ENCODE results near the gene DDX25. TPM values are rescaled to one million over a fixed set of nuclear protein-coding genes. Genes with fewer than 3 reads are reported as not detected.

The DDX25 gene
- total RNA-seq, 1 experiment from 2014 or later, result not detected

GRCh38 chr11:125931116-125931515 is 26.8 kb downstream of the DDX25 start:
- Histone ChIP-seq H3K9me3 (ENCODE audit: low read length) (no peaks in the 10 kb centered on the region), H3K4me3 (ENCODE audit: low read length) (no peak overlapping the region), H3K9me2 (replicated peaks; ENCODE audit: low read length) (no peaks in the 10 kb centered on the region), H3K27ac (ENCODE audit: low read length) (no peak overlapping the region), H3K4me2 (ENCODE audit: low read length) (no peak overlapping the region), H3K36me3 (ENCODE audit: low read depth, low read length) (no peaks in the 10 kb centered on the region), H4K20me1 (ENCODE audit: low read length) (no peaks in the 10 kb centered on the region), H3K4me1 (ENCODE audit: insufficient read depth, low read length) (no peaks in the 10 kb centered on the region), H3K79me2 (ENCODE audit: low read length) (no peaks in the 10 kb centered on the region), H3K9ac (ENCODE audit: low read length) (no peak overlapping the region), H3F3A (ENCODE audit: low read length, unreplicated experiment) (no peaks in the 10 kb centered on the region), H3K27me3 (ENCODE audit: low read length) (0 out of 2 replicates have a peak, but pooled peaks cover 3% of the 10 kb centered on the region), H2AFZ (ENCODE audit: low read length) (no peak overlapping the region)
- DNase-seq (no peak), ATAC-seq (no peak; the same call in 1 of the 2 replicates)
- intact Hi-C loops (cut with micrococcal nuclease), result no loop called here
- CTCF ChIA-PET, result no interaction called here
- TF ChIP-seq EZH2 (IDR thresholded peaks at IDR 0.05; ENCODE audit: low read length, unreplicated experiment) (no peak), CTCF (conservative IDR thresholded peaks at IDR 0.05; ENCODE audit: low read depth, low read length) (no peak), EZH2phosphoT487 (IDR thresholded peaks at IDR 0.05; ENCODE audit: borderline replicate concordance, low read length) (no peak)
- POLR2A ChIA-PET (ENCODE audit: unreplicated experiment), result no interaction called here
- no TSS peak for BruUV-seq (replicated peaks)

- ChIA-PET POLR2A (ENCODE audit: unreplicated experiment) (no interaction called here), CTCF (no interaction called here)
- Histone ChIP-seq H4K20me1 (ENCODE audit: low read length) (no peaks in the 10 kb centered on the region), H3K27ac (ENCODE audit: low read length) (no peak overlapping the region), H3K9me2 (replicated peaks; ENCODE audit: low read length) (no peaks in the 10 kb centered on the region), H3K9ac (ENCODE audit: low read length) (no peak overlapping the region), H3K27me3 (ENCODE audit: low read length) (0 out of 2 replicates have a peak, but pooled peaks cover 3% of the 10 kb centered on the region), H3K36me3 (ENCODE audit: low read depth, low read length) (no peaks in the 10 kb centered on the region), H3K4me2 (ENCODE audit: low read length) (no peak overlapping the region), H2AFZ (ENCODE audit: low read length) (no peak overlapping the region), H3K4me3 (ENCODE audit: low read length) (no peak overlapping the region), H3K4me1 (ENCODE audit: insufficient read depth, low read length) (no peaks in the 10 kb centered on the region), H3K9me3 (ENCODE audit: low read length) (no peaks in the 10 kb centered on the region), H3F3A (ENCODE audit: low read length, unreplicated experiment) (no peaks in the 10 kb centered on the region), H3K79me2 (ENCODE audit: low read length) (no peaks in the 10 kb centered on the region)
- ATAC-seq (no peak), DNase-seq (no peak)
- no TSS peak for BruUV-seq (replicated peaks)
- TF ChIP-seq CTCF (conservative IDR thresholded peaks at IDR 0.05; ENCODE audit: low read depth, low read length) (no peak), EZH2phosphoT487 (IDR thresholded peaks at IDR 0.05; ENCODE audit: borderline replicate concordance, low read length) (no peak), EZH2 (IDR thresholded peaks at IDR 0.05; ENCODE audit: low read length, unreplicated experiment) (no peak)
- intact Hi-C loops (cut with micrococcal nuclease), result no loop called here
Measured at GRCh38 chr11:125931668-125932067, 27.4 kb downstream of the DDX25 start.

GRCh38 chr11:125932301-125932700 is 28.0 kb downstream of the DDX25 start:
- ATAC-seq (no peak), DNase-seq (no peak)
- Histone ChIP-seq H3K27me3 (ENCODE audit: low read length) (0 out of 2 replicates have a peak, but pooled peaks cover 3% of the 10 kb centered on the region), H2AFZ (ENCODE audit: low read length) (no peak overlapping the region), H3K4me3 (ENCODE audit: low read length) (no peak overlapping the region), H3K9ac (ENCODE audit: low read length) (no peak overlapping the region), H3K36me3 (ENCODE audit: low read depth, low read length) (no peaks in the 10 kb centered on the region), H4K20me1 (ENCODE audit: low read length) (no peaks in the 10 kb centered on the region), H3K27ac (ENCODE audit: low read length) (no peak overlapping the region), H3K4me1 (ENCODE audit: insufficient read depth, low read length) (no peaks in the 10 kb centered on the region), H3F3A (ENCODE audit: low read length, unreplicated experiment) (no peaks in the 10 kb centered on the region), H3K9me3 (ENCODE audit: low read length) (no peaks in the 10 kb centered on the region), H3K79me2 (ENCODE audit: low read length) (no peaks in the 10 kb centered on the region), H3K4me2 (ENCODE audit: low read length) (no peak overlapping the region), H3K9me2 (replicated peaks; ENCODE audit: low read length) (no peaks in the 10 kb centered on the region)
- CTCF ChIA-PET, result no interaction called here
- POLR2A ChIA-PET (ENCODE audit: unreplicated experiment), result interaction anchor here (0.5 to 0.6 kb wide), 2 partner anchors 121 to 181 kb away, joined by 3 to 5 read pairs; no protein-coding TSS in a partner anchor
- intact Hi-C loops (cut with micrococcal nuclease), result no loop called here
- BruUV-seq (replicated peaks), result no TSS peak
- TF ChIP-seq EZH2phosphoT487 (IDR thresholded peaks at IDR 0.05; ENCODE audit: borderline replicate concordance, low read length) (no peak), EZH2 (IDR thresholded peaks at IDR 0.05; ENCODE audit: low read length, unreplicated experiment) (no peak), CTCF (conservative IDR thresholded peaks at IDR 0.05; ENCODE audit: low read depth, low read length) (no peak)
